SK-N-SH treated with all-trans-retinoic acid at 6 μM for 48 hours (cell line): ENCODE results near the gene CD3G.
"Not testable (repeated sequence)": the region's sequence is repeated elsewhere in the genome, so short reads cannot be mapped to it uniquely, and the experiment has no call there.

Experiments
- ATAC-seq: fragments of 200-7000 bp; cut with Tn5 transposase; 3 replicates; pipeline ENCODE4 v1.9.1; 2020; ENCODE audit warnings: mild to moderate bottlenecking, moderate library complexity
- ARNTL ChIP-seq: fragments of 450-650 bp; formaldehyde crosslinking; IDR thresholded peaks from 2 replicates; pipeline ENCODE4 v1.5.0; 2020; ENCODE audit warnings: low read depth, mild to moderate bottlenecking, moderate library complexity, borderline replicate concordance
- CREB5 ChIP-seq: fragments of 250-450 bp; sonication (Bioruptor Pico); IDR thresholded peaks from 2 replicates; pipeline ENCODE4 v1.5.1; 2020; ENCODE audit warnings: low read depth, mild to moderate bottlenecking, moderate library complexity
- CSDC2 ChIP-seq: fragments of 250-450 bp; sonication (Bioruptor Pico); IDR thresholded peaks from 2 replicates; pipeline ENCODE4 v1.5.0; 2020; ENCODE audit warnings: mild to moderate bottlenecking, moderate library complexity
- ESRRG ChIP-seq: fragments of 250-450 bp; sonication (Bioruptor Pico); IDR thresholded peaks from 2 replicates; pipeline ENCODE4 v1.6.1; 2021; ENCODE audit warnings: mild to moderate bottlenecking
- GLIS3 ChIP-seq: fragments of 250-450 bp; sonication (Bioruptor Pico); IDR thresholded peaks from 2 replicates; pipeline ENCODE4 v1.5.0; 2020; ENCODE audit warnings: mild to moderate bottlenecking, moderate library complexity
- OSR1 ChIP-seq: fragments of 250-450 bp; sonication (Bioruptor Pico); IDR thresholded peaks from 2 replicates; pipeline ENCODE4 v1.8.0; 2022; ENCODE audit warnings: moderate library complexity, mild to moderate bottlenecking, inconsistent platforms
- PATZ1 ChIP-seq: fragments of 250-450 bp; sonication (Bioruptor Pico); IDR thresholded peaks from 2 replicates; pipeline ENCODE4 v1.8.0; 2020; ENCODE audit warnings: mild to moderate bottlenecking, moderate library complexity, borderline replicate concordance
- PPARA ChIP-seq: fragments of 250-450 bp; sonication (Bioruptor Pico); IDR thresholded peaks from 2 replicates; pipeline ENCODE4 v1.5.0; 2020; ENCODE audit warnings: mild to moderate bottlenecking, borderline replicate concordance
- RARB ChIP-seq: fragments of 250-450 bp; sonication (Bioruptor Pico); IDR thresholded peaks from 2 replicates; pipeline ENCODE4 v1.8.0; 2021; ENCODE audit warnings: mild to moderate bottlenecking, moderate library complexity
- TCF4 ChIP-seq: fragments of 250-450 bp; sonication (Bioruptor Pico); IDR thresholded peaks from 2 replicates; pipeline ENCODE4 v1.8.0; 2021; ENCODE audit warnings: mild to moderate bottlenecking, moderate library complexity, borderline replicate concordance
- TOX ChIP-seq: fragments of 250-450 bp; sonication (Bioruptor Pico); IDR thresholded peaks from 2 replicates; pipeline ENCODE4 v1.8.0; 2021; ENCODE audit warnings: mild to moderate bottlenecking, moderate library complexity, borderline replicate concordance
- ZC3H10 ChIP-seq: fragments of 250-450 bp; sonication (Bioruptor Pico); IDR thresholded peaks from 2 replicates; pipeline ENCODE4 v1.5.1; 2021; ENCODE audit warnings: mild to moderate bottlenecking, moderate library complexity
- ZFP3 ChIP-seq: fragments of 250-450 bp; sonication (Bioruptor Pico); IDR thresholded peaks from 2 replicates; pipeline ENCODE4 v1.5.0; 2020; ENCODE audit warnings: mild to moderate bottlenecking, moderate library complexity
- ZFP30 ChIP-seq: fragments of 450-650 bp; formaldehyde crosslinking; IDR thresholded peaks from 2 replicates; pipeline ENCODE4 v1.5.0; 2022; ENCODE audit warnings: mild to moderate bottlenecking, moderate library complexity
- ZNF565 ChIP-seq: fragments of 450-650 bp; formaldehyde crosslinking; conservative IDR thresholded peaks from 2 replicates; pipeline ENCODE4 v1.5.0; 2020; ENCODE audit warnings: low read depth, mild to moderate bottlenecking, moderate library complexity
- ZNF70 ChIP-seq: fragments of 450-650 bp; formaldehyde crosslinking; IDR thresholded peaks from 2 replicates; pipeline ENCODE4 v1.5.0; 2020; ENCODE audit warnings: mild to moderate bottlenecking, moderate library complexity
- ZNF8 ChIP-seq: fragments of 450-650 bp; formaldehyde crosslinking; IDR thresholded peaks from 2 replicates; pipeline ENCODE4 v1.5.0; 2020; ENCODE audit warnings: mild to moderate bottlenecking, moderate library complexity
- TF ChIP-seq, protein P1 (sequence below): fragments of 250-450 bp; sonication (Bioruptor Pico); IDR thresholded peaks from 2 replicates; pipeline ENCODE4 v1.5.0; 2020; ENCODE audit warnings: mild to moderate bottlenecking, moderate library complexity
- TF ChIP-seq, protein P2 (sequence below): fragments of 250-450 bp; sonication (Bioruptor Pico); IDR thresholded peaks from 2 replicates; pipeline ENCODE4 v1.8.0; 2021; ENCODE audit warnings: low read depth, mild to moderate bottlenecking, moderate library complexity, borderline replicate concordance
- TF ChIP-seq, protein P3 (sequence below): fragments of 250-450 bp; sonication (Bioruptor Pico); IDR thresholded peaks from 2 replicates; pipeline ENCODE4 v1.5.1; 2021; ENCODE audit warnings: mild to moderate bottlenecking, moderate library complexity

The CD3G gene

DNA sequence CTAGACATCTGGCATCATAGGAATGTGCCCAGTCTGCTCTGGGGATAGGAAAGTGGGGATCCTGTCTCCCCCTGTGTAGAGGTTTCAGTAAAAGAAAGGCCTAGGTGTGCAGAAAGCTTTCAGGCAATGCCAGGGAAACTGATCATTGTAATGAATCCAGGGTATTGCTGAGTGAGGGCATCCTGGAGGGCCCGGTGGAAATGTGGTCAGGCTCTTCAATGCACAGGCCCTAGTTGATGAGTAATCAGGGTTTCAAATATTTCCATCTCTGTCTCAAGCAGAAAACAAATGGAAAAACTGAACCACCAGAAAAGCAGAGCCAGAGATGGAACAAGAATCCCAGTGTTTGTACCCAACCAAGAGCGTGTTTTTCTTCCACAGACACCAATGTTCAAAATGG, 37.6 kb upstream of the CD3G start (continued):
- TF ChIP-seq PATZ1, result no peak
- TF ChIP-seq ARNTL (CRISPR knock-in tag), result no peak
- TF ChIP-seq, all 23 proteins: peak for 0

- ATAC-seq, result not testable (repeated sequence)
These were observed 35.1 kb upstream of the CD3G start for GRCh38 chr11:118308995-118309528.

DNA sequence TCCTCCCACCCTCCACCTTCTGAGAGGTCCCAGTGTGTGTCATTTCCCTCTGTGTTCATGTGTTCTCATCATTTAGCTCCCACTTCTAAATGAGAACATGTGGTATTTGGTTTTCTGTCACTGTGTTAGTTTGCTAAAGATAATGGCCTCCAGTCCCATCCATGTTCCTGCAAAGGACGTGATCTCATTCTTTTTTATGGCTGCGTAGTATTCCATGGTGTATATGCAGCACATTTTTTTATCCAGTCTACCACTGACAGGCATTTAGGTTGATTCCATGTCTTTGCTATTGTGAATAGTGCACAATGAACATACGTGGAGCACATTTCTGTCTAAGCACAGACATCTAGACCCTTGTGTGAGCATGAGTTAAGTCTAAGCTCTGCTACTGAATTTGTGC, 33.9 kb upstream of the CD3G start:
- no peak for TF ChIP-seq PPARA
- TF ChIP-seq, protein P1, sequence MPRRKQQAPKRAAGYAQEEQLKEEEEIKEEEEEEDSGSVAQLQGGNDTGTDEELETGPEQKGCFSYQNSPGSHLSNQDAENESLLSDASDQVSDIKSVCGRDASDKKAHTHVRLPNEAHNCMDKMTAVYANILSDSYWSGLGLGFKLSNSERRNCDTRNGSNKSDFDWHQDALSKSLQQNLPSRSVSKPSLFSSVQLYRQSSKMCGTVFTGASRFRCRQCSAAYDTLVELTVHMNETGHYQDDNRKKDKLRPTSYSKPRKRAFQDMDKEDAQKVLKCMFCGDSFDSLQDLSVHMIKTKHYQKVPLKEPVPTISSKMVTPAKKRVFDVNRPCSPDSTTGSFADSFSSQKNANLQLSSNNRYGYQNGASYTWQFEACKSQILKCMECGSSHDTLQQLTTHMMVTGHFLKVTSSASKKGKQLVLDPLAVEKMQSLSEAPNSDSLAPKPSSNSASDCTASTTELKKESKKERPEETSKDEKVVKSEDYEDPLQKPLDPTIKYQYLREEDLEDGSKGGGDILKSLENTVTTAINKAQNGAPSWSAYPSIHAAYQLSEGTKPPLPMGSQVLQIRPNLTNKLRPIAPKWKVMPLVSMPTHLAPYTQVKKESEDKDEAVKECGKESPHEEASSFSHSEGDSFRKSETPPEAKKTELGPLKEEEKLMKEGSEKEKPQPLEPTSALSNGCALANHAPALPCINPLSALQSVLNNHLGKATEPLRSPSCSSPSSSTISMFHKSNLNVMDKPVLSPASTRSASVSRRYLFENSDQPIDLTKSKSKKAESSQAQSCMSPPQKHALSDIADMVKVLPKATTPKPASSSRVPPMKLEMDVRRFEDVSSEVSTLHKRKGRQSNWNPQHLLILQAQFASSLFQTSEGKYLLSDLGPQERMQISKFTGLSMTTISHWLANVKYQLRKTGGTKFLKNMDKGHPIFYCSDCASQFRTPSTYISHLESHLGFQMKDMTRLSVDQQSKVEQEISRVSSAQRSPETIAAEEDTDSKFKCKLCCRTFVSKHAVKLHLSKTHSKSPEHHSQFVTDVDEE (CRISPR knock-in tag), result no peak
- no peak for TF ChIP-seq ZFP30
- TF ChIP-seq CREB5 (CRISPR knock-in tag), result no peak
- TF ChIP-seq, all 23 proteins: peak for 0
- ATAC-seq, result no peak

DNA sequence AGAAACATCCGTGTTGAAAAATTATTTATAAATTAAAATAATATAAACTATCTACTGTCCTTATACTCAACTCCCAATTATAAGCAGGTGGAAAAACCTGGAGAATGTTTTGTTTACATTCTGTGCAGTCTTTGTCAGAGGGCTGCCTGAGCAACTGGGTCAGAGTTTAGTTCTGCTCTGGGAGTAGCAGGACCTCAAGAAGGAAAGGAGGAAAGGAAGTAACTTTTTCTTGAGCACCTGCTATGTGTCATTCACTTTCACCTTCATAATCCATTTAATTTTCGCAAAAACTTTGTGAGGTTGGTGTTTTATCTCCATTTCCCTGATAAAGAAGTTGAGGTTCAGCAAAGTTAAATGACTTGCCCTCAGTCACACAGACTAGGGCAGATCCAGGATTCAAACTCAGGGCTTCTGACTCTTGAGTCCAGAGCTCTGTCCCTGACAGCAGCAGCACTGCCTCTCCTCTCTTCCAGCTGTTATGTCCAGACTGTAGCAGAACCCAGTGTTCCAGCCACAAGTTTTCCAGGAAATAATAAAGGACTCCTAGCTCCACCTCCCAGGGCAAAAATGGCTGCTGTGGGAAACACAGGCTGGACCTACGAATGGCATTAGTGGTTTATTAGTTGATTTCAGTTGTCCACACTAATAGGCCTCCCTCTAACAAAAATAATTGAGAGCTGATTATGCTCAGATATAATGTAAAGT, 33.2 kb upstream of the CD3G start:
- ATAC-seq, result no peak
- TF ChIP-seq CSDC2 (no peak), RARB (CRISPR knock-in tag) (no peak), ZFP30 (no peak), PATZ1 (no peak), ZFP3 (CRISPR knock-in tag) (no peak), ZC3H10 (CRISPR knock-in tag) (no peak), ESRRG (CRISPR knock-in tag) (no peak), TOX (CRISPR knock-in tag) (no peak), ZNF8 (CRISPR knock-in tag) (no peak), CREB5 (CRISPR knock-in tag) (no peak), ARNTL (CRISPR knock-in tag) (no peak), PPARA (no peak), ZNF70 (CRISPR knock-in tag) (no peak), ZNF565 (CRISPR knock-in tag) (no peak), OSR1 (CRISPR knock-in tag) (no peak), GLIS3 (no peak), TCF4 (CRISPR knock-in tag) (no peak)
- TF ChIP-seq, protein P2, sequence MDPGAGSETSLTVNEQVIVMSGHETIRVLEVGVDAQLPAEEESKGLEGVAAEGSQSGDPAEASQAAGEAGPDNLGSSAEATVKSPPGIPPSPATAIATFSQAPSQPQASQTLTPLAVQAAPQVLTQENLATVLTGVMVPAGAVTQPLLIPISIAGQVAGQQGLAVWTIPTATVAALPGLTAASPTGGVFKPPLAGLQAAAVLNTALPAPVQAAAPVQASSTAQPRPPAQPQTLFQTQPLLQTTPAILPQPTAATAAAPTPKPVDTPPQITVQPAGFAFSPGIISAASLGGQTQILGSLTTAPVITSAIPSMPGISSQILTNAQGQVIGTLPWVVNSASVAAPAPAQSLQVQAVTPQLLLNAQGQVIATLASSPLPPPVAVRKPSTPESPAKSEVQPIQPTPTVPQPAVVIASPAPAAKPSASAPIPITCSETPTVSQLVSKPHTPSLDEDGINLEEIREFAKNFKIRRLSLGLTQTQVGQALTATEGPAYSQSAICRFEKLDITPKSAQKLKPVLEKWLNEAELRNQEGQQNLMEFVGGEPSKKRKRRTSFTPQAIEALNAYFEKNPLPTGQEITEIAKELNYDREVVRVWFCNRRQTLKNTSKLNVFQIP (CRISPR knock-in tag), result no peak
- TF ChIP-seq, protein P3, sequence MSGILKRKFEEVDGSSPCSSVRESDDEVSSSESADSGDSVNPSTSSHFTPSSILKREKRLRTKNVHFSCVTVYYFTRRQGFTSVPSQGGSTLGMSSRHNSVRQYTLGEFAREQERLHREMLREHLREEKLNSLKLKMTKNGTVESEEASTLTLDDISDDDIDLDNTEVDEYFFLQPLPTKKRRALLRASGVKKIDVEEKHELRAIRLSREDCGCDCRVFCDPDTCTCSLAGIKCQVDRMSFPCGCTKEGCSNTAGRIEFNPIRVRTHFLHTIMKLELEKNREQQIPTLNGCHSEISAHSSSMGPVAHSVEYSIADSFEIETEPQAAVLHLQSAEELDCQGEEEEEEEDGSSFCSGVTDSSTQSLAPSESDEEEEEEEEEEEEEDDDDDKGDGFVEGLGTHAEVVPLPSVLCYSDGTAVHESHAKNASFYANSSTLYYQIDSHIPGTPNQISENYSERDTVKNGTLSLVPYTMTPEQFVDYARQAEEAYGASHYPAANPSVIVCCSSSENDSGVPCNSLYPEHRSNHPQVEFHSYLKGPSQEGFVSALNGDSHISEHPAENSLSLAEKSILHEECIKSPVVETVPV (CRISPR knock-in tag), result no peak
